ENCODE data around the gene BCAS3.

The BCAS3 gene

GRCh38 chr17:61279476-61280145, 602.0 kb downstream of the BCAS3 start:
- peak; percentile 52 for DNase-seq

GRCh38 chr17:61280338-61280737, 602.7 kb downstream of the BCAS3 start:
- no peak for DNase-seq

- no peak for DNase-seq
These were observed 603.2 kb downstream of the BCAS3 start for GRCh38 chr17:61280851-61281250.

DNA sequence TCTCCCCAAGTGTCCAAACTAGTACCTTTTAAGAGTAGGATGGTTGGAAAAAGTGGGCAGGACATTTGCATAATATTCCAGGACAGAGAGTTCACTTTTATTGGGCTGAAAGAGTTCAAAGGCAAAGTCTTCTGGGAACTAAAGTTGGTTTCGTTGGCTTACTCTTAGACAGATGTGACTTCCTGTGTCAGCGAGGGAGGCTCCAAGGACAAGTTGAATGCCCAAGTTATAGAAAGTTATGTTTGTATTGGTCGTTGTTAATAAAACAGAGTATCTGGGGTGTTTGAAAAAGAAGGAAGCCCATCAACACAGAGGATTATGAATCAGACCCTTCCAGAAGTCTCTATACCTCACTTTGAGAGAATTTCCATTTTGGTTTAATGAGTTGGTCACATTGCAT, 604.7 kb downstream of the BCAS3 start:
- DNase-seq, result no peak

- no peak for DNase-seq
These were observed 605.4 kb downstream of the BCAS3 start for GRCh38 chr17:61283043-61283442.

- DNase-seq, result peak; percentile 90
These were observed 606.5 kb downstream of the BCAS3 start for GRCh38 chr17:61284174-61284573.

DNA sequence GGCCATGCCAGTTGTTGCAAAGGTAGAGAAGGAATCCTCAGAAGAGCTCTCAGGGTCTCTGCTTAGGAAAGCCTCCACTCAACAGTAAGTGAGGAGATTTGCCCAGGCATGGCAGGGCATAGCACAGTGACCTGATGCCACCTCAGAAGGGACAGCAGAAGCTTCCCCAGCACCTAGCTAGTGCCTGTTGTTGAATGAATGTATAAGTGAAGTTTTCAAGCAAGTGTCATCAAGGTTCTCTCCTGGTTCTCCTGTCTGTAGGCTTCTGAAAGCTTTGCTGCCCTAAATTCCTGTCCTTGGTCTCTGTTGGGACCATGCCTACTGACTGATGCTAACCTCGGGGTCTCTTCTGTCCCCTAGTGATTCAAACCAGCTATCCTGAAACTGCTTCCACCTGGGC, 607.1 kb downstream of the BCAS3 start:
- DNase-seq, result no peak

GRCh38 chr17:61285526-61286320, 608.1 kb downstream of the BCAS3 start:
- DNase-seq, result peak; percentile 90

GRCh38 chr17:61286449-61286848, 608.8 kb downstream of the BCAS3 start:
- DNase-seq, result no peak

- DNase-seq, result no peak
These were observed 612.0 kb downstream of the BCAS3 start for GRCh38 chr17:61289408-61290385.

- no peak for DNase-seq
These were observed 614.0 kb downstream of the BCAS3 start for GRCh38 chr17:61291451-61292285.

DNA sequence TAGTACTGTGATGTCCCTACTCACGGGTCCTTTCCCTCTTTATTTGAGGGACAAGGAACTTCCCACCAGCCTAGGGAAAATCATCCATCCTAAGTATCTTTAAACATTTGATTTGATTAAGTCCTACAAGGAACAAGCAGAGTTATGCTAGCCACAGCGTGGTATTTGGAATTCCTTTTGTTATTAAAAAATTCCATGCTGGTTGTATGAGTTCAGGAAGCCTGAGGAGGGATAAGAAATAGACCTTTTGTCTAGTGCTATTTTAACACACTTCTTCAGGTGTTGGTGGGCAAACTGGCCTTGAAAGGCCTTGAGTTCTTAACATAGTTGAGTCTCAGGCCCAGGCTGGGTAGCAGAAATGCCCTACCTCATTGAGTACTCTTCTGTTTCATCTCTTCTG, 616.6 kb downstream of the BCAS3 start:
- no peak for DNase-seq

DNA sequence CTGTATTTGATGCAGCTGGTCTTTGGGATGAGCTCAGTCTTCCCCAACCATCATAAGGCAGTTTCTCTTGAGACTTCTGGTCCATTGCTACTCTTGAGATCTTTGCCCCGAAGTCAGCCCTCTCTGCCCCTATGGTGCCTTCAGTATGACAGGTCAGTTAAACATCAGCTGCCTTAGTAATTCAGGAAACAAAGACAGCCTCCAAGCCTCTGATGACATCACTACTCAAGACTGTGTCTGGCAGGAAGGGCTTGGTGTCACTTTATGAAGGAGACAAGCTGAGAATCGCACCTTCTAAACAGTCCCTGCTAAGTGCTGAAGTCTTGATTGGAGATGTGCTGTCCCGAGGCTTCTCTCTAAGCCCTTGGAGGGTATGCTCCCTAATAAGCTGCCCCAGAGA, 617.1 kb downstream of the BCAS3 start:
- DNase-seq, result peak; percentile 69

GRCh38 chr17:61296058-61296457, 618.4 kb downstream of the BCAS3 start:
- DNase-seq, result no peak

DNA sequence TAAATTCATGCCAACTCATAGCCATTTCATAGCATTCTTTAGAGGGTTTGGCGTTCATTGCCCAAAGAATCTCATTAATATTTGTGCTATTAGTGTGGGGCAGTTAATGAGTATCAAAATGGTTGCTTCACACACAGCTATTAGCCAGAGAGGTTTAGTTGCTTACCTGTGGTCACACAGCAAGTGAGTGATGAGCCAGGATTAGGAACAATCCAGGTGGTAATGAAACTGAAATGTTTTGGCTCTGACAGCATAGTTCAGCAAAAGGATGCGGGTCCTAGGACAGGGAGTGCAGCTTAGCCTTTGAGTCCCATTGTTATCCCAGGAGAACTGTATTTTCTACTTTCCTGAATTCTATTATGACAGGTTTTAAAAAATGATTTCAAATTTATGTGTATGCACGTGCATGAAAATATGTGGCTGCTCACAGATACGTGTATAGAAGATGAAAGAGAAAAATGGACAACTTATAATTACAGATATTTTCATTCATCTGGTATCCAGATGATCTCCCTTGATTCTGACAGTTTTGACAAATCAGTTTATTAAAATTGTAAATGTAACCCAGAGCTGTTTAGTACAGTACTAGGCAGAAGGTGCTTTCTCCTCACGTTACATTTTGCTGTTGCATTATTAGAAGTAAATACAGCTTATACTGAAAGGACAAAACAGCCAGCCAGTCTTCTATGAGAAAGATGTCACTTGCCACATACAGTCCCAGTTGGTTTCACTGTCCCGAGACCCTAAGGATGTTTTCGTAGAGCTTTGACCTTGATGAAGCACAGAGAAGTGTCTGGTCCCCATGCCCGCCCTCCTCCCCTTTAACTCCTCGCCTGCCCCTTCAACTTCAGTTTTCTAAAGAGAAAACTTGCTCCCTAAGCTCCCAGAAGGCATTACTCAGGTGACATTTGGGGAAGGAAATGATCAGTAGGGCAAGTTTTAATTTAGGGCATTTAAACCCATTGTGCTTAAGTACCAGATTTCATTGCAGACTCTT, 622.2 kb downstream of the BCAS3 start:
- no peak for DNase-seq

DNA sequence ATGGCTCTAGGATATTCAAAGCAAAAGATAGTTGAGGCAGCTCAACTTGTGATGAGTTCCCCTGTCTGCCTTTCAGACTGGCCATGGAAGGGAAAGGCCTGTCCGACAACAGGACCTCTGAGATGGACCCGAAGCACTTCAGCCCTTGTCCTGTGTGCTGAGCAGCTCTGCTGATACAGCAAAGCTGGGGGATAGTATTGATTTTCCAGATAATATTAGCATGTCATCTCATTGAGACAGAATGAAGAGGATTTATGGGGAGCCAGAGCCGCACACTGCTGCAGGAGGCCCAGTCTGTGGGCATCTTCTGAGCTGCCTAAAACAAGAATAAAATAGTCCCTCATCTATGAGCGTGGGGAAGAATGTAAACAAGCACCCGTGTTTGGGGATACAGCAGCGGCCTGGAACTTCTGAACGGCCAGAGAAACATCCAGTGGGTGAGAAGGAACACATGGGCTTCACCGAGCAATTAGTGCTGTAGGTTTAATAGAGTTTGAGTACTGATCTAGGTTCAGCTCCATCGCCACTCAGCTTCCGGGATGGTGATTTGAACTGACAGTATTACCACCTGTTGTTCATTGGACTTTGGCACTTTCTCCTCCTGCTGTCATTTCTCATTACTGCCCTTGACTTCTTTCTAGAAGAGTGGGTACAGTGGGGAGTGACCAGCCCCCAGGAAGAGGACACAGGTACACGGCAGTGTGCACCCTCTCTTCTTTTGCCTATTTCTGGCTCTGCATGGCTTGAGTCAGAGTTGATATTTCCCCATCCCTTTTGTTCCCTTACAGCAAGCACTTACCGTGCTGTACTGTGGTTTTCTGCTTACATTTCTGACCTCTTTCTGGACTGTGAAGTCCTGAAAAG, 625.5 kb downstream of the BCAS3 start:
- DNase-seq, result no peak

GRCh38 chr17:61303817-61304096, 626.1 kb downstream of the BCAS3 start:
- no peak for DNase-seq

- DNase-seq, result no peak
These were observed 627.4 kb downstream of the BCAS3 start for GRCh38 chr17:61305024-61305423.

DNA sequence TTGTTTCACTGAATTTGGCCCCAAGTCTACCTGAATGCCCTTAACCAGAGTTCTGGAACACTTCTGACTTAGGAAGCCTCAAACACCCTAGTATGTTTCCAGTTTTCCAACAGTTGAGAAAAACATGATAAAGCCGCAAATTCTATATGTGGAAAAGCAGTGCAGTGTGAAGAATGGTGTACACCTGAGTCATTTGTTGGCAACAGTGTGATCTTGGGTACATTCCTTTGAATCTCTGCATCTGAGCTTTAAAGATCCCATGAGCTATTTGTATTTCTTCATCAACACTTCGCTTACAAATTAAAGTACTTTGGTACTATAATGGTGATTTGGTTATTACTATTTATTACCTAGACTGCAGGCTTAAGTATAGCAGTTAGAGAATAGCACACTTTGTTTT, 628.4 kb downstream of the BCAS3 start:
- DNase-seq, result no peak

All from fibroblast of skin of right quadriceps (primary cell).